ENCODE measurements around the gene ANKS6. TPM values are rescaled to one million over a fixed set of nuclear protein-coding genes. Genes with fewer than 3 reads are reported as not detected.

ANKS6 gene
- polyA plus RNA-seq, 1 experiment = 13.0 TPM

GRCh38 chr9:98743329-98743728 is 53.0 kb downstream of the ANKS6 start:
- Histone ChIP-seq H3K27me3 (ENCODE audit: control insufficient read depth, insufficient read depth, low read length) (no peaks in the 10 kb centered on the region), H3K36me3 (ENCODE audit: control insufficient read depth, insufficient read depth, low read length) (peaks cover 4% of the 10 kb centered on the region), H3K4me3 (ENCODE audit: low read depth, low read length) (no peak overlapping the region)
- no peak for DNase-seq (ENCODE audit: low read depth)
- POLR2A ChIA-PET = no interaction called here
- CTCF ChIA-PET = no interaction called here
- TF ChIP-seq CTCF (IDR thresholded peaks at IDR 0.05; ENCODE audit: insufficient read depth, low read depth, low read length) = no peak

- H3K27me3 ChIP-seq (ENCODE audit: control insufficient read depth, insufficient read depth, low read length) = no peaks in the 10 kb centered on the region
- no peak for TF ChIP-seq CTCF (IDR thresholded peaks at IDR 0.05; ENCODE audit: insufficient read depth, low read depth, low read length)
- DNase-seq (ENCODE audit: low read depth) = no peak
- POLR2A ChIA-PET = no interaction called here
- no peak overlapping the region for H3K4me3 ChIP-seq (ENCODE audit: low read depth, low read length)
- CTCF ChIA-PET = interaction anchor here (1.4 to 1.5 kb wide), 2 partner anchors 12 to 32 kb away, joined by 3 read pairs; no protein-coding TSS in a partner anchor
- H3K36me3 ChIP-seq (ENCODE audit: control insufficient read depth, insufficient read depth, low read length) = peaks cover 4% of the 10 kb centered on the region
Measured at GRCh38 chr9:98742325-98743280, 53.8 kb downstream of the ANKS6 start.

GRCh38 chr9:98740226-98740881 is 56.0 kb downstream of the ANKS6 start:
- Histone ChIP-seq H3K27me3 (ENCODE audit: control insufficient read depth, insufficient read depth, low read length) (no peaks in the 10 kb centered on the region), H3K36me3 (ENCODE audit: control insufficient read depth, insufficient read depth, low read length) (peaks cover 9% of the 10 kb centered on the region), H3K4me3 (ENCODE audit: low read depth, low read length) (no peak overlapping the region)
- ChIA-PET CTCF (interaction anchor here (0.8 to 1.4 kb wide), 2 partner anchors 35 to 309 kb away, joined by 3 to 6 read pairs; no protein-coding TSS in a partner anchor), POLR2A (no interaction called here)
- no peak for TF ChIP-seq CTCF (IDR thresholded peaks at IDR 0.05; ENCODE audit: insufficient read depth, low read depth, low read length)
- DNase-seq (ENCODE audit: low read depth) = no peak

GRCh38 chr9:98738741-98739140 is 57.6 kb downstream of the ANKS6 start:
- no peaks in the 10 kb centered on the region for H3K27me3 ChIP-seq (ENCODE audit: control insufficient read depth, insufficient read depth, low read length)
- CTCF ChIA-PET = no interaction called here
- TF ChIP-seq CTCF (IDR thresholded peaks at IDR 0.05; ENCODE audit: insufficient read depth, low read depth, low read length) = no peak
- DNase-seq (ENCODE audit: low read depth) = no peak
- peaks cover 7% of the 10 kb centered on the region for H3K36me3 ChIP-seq (ENCODE audit: control insufficient read depth, insufficient read depth, low read length)
- no peak overlapping the region for H3K4me3 ChIP-seq (ENCODE audit: low read depth, low read length)
- POLR2A ChIA-PET = no interaction called here

GRCh38 chr9:98736226-98736625 is 60.1 kb downstream of the ANKS6 start:
- TF ChIP-seq CTCF (IDR thresholded peaks at IDR 0.05; ENCODE audit: insufficient read depth, low read depth, low read length) = no peak
- Histone ChIP-seq H3K36me3 (ENCODE audit: control insufficient read depth, insufficient read depth, low read length) (peaks cover 7% of the 10 kb centered on the region), H3K27me3 (ENCODE audit: control insufficient read depth, insufficient read depth, low read length) (no peaks in the 10 kb centered on the region), H3K4me3 (ENCODE audit: low read depth, low read length) (no peak overlapping the region)
- no peak for DNase-seq (ENCODE audit: low read depth)
- ChIA-PET CTCF (no interaction called here), POLR2A (no interaction called here)

Data from BJ (cell line).